Left lung (tissue), 10 donors: ENCODE data around the gene ROR2. TPM values are rescaled to one million over a fixed set of nuclear protein-coding genes. Genes with fewer than 3 reads are reported as not detected.

Experiments used
- ATAC-seq: fragments of 200-7000 bp; cut with Tn5 transposase; one replicate; pipeline ENCODE4 v1.9.1; 2020; ENCODE audit warnings: moderate library complexity
- DNase-seq, 4 donors: peaks; one replicate each; pipeline ENCODE4 v3.0.0-alpha.2; 2013 to 2020
- H3K27ac ChIP-seq, 2 donors: fragments of 200-600 bp; sonication (generic) in 1 of 2; one replicate each; pipeline versions ENCODE4 v1.5.0 to v1.8.0; 2020 to 2021
- H3K27me3 ChIP-seq, 2 donors: fragments of 200-600 bp; sonication (generic) in 1 of 2; one replicate each; pipeline versions ENCODE4 v1.5.0 to v1.8.0; 2020 to 2021
- H3K36me3 ChIP-seq, 2 donors: fragments of 200-600 bp; sonication (generic) in 1 of 2; one replicate each; pipeline versions ENCODE4 v1.5.0 to v1.8.0; 2020 to 2021
- H3K4me1 ChIP-seq, 2 donors: fragments of 200-600 bp; one replicate each; pipeline ENCODE4 v1.8.0; 2021
- H3K4me3 ChIP-seq, 2 donors: fragments of 200-600 bp; sonication (generic) in 1 of 2; one replicate each; pipeline versions ENCODE4 v1.5.0 to v1.8.0; 2020 to 2021; ENCODE audit warnings: mild to moderate bottlenecking in 1 of 2
- H3K9me3 ChIP-seq, 2 donors: fragments of 200-600 bp; sonication (generic) in 1 of 2; one replicate each; pipeline versions ENCODE4 v1.5.0 to v1.8.0; 2020 to 2021
- CTCF ChIP-seq, 2 donors: fragments of 200-600 bp; sonication (generic) in 1 of 2; IDR thresholded peaks; one replicate each; pipeline versions ENCODE4 v1.5.0 to v1.8.0; 2021; ENCODE audit warnings: antibody characterized with exemption in 2 of 2
- intact Hi-C, 2 donors: fragments of 100-400 bp; cut with DNase I; formaldehyde crosslinking; loops; one replicate each; pipeline versions ENCODE4 v1.11.2 to v1.14.2; 2022
- polyA plus RNA-seq, 6 donors: library from polyadenylated mRNA; unstranded; fragments of 120-200 nt; gene quantifications; one replicate each; pipeline ENCODE4 v1.2.1, GENCODE V29; 2013; ENCODE audit not compliant: insufficient read length in 6 of 6
- total RNA-seq, 2 donors: library from RNA; stranded (reverse); fragmentation: NEBNext Ultra II Directional; extraction: Animal tissue kit (Norgen Biotek cat#: 25700); gene quantifications; one replicate each; pipeline ENCODE4 v1.2.1, GENCODE V29; 2021
- donor health status: DM: no; HTN: yes; CAD: no.
- donor health status: DM: no; HTN: no; CAD: no.

ROR2 gene
- total and polyA plus RNA-seq, 8 donors: 11.5 to 36.5 (median 29.7) TPM

GRCh38 chr9:91724609-91725505, 225.2 kb downstream of the ROR2 start:
- Histone ChIP-seq H3K27ac (no peak overlapping the region), H3K9me3 (no peaks in the 10 kb centered on the region), H3K4me3 (no peak overlapping the region), H3K4me1 (no peaks in the 10 kb centered on the region), H3K27me3 (no peaks in the 10 kb centered on the region), H3K36me3 (no peaks in the 10 kb centered on the region)
- no peak for TF ChIP-seq CTCF (IDR thresholded peaks at IDR 0.05)
- intact Hi-C loops: no loop called here
- DNase-seq: no peak
- no peak for ATAC-seq

GRCh38 chr9:91724068-91724440, 226.0 kb downstream of the ROR2 start:
- intact Hi-C loops: no loop called here
- H3K9me3 ChIP-seq: no peaks in the 10 kb centered on the region
- TF ChIP-seq CTCF (IDR thresholded peaks at IDR 0.05): no peak
- ATAC-seq: no peak
- H3K27ac ChIP-seq: no peak overlapping the region
- H3K4me3 ChIP-seq: no peak overlapping the region
- H3K36me3 ChIP-seq: no peaks in the 10 kb centered on the region
- H3K27me3 ChIP-seq: peaks cover 0 to 3% of the 10 kb centered on the region in 2 donors
- DNase-seq: no peak
- H3K4me1 ChIP-seq: no peaks in the 10 kb centered on the region

- no peak for TF ChIP-seq CTCF (IDR thresholded peaks at IDR 0.05)
- no peak for DNase-seq
- Histone ChIP-seq H3K9me3 (no peaks in the 10 kb centered on the region), H3K4me3 (no peak overlapping the region), H3K4me1 (no peaks in the 10 kb centered on the region), H3K36me3 (no peaks in the 10 kb centered on the region), H3K27ac (no peak overlapping the region), H3K27me3 (peaks cover 0 to 4% of the 10 kb centered on the region in 2 donors)
- ATAC-seq: no peak
- intact Hi-C loops: no loop called here
These were observed 226.5 kb downstream of the ROR2 start for GRCh38 chr9:91723420-91724067.

GRCh38 chr9:91720751-91721705, 229.0 kb downstream of the ROR2 start:
- no peak for DNase-seq
- H3K9me3 ChIP-seq: peaks cover 0 to 5% of the 10 kb centered on the region in 2 donors
- H3K4me3 ChIP-seq: no peak overlapping the region
- no peak for ATAC-seq
- no peaks in the 10 kb centered on the region for H3K4me1 ChIP-seq
- intact Hi-C loops: no loop called here
- H3K27me3 ChIP-seq: peaks cover 0 to 9% of the 10 kb centered on the region in 2 donors
- no peak overlapping the region for H3K27ac ChIP-seq
- TF ChIP-seq CTCF (IDR thresholded peaks at IDR 0.05): no peak
- no peaks in the 10 kb centered on the region for H3K36me3 ChIP-seq
